ENCODE data around the gene ZNF487. TPM values are rescaled to one million over a fixed set of nuclear protein-coding genes. Genes with fewer than 3 reads are reported as not detected.
A peak's percentile ranks its signal among the peaks of the same experiment; 100 is the strongest.

Gene ZNF487
- total RNA-seq, 2 experiments from 2014 or later: 3.5 to 6.5 TPM

DNA sequence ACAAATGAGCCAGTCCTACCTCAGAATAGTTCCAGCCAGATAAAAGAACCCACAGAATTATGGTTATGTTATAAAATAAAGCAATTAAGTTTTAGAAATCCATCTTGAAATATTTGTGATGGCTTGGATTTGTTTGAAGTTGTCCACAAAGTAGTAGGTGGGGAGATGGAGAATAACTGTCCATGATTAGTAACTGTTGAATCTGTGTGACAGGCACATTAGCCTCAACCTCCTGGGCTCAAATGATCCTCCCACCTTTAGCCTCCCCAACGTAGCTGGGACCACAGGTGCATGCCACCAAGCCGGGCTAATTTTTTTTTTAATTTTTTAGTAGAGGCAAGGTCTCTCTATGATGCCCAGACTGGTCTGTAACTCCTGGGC is 38.0 kb upstream of the ZNF487 start:
- peaks cover 98% of the 10 kb centered on the region for H3K79me2 ChIP-seq (ENCODE audit: insufficient read depth, low read depth, low read length)
- DNase-seq (ENCODE audit: low spot score): no peak
- no peaks in the 10 kb centered on the region for H3K9me3 ChIP-seq (ENCODE audit: low read length)
- ChIA-PET CTCF (ENCODE audit: unreplicated experiment) (interaction anchor here (1.5 kb wide), 1 partner anchor 15 kb away, joined by 5 read pairs; no protein-coding TSS in a partner anchor), POLR2A (interaction anchor here (1.2 to 2.5 kb wide), 3 partner anchors 22 to 258 kb away, joined by 4 to 7 read pairs (median 5); no protein-coding TSS in a partner anchor)
- intact Hi-C loops (cut with micrococcal nuclease; ENCODE audit: unreplicated experiment): no loop called here
- peak overlapping the region; percentile 91 for H3K4me2 ChIP-seq (ENCODE audit: low read length)
- H3K4me3 ChIP-seq (ENCODE audit: low read depth, low read length, poor library complexity, severe bottlenecking): peak overlapping the region; percentile 92
- peaks cover 72% of the 10 kb centered on the region for H3K4me1 ChIP-seq (ENCODE audit: insufficient read depth, low read length, poor library complexity, severe bottlenecking)
- no TSS peak for BruUV-seq (replicated peaks)
- no peak overlapping the region for H2AFZ ChIP-seq (ENCODE audit: low read length)
- H3K27ac ChIP-seq (ENCODE audit: low read depth, low read length, poor library complexity, severe bottlenecking): peak overlapping the region; percentile 82
- peaks cover 90% of the 10 kb centered on the region for H3K36me3 ChIP-seq (ENCODE audit: insufficient read depth, low read length)
- TF ChIP-seq, protein P1, sequence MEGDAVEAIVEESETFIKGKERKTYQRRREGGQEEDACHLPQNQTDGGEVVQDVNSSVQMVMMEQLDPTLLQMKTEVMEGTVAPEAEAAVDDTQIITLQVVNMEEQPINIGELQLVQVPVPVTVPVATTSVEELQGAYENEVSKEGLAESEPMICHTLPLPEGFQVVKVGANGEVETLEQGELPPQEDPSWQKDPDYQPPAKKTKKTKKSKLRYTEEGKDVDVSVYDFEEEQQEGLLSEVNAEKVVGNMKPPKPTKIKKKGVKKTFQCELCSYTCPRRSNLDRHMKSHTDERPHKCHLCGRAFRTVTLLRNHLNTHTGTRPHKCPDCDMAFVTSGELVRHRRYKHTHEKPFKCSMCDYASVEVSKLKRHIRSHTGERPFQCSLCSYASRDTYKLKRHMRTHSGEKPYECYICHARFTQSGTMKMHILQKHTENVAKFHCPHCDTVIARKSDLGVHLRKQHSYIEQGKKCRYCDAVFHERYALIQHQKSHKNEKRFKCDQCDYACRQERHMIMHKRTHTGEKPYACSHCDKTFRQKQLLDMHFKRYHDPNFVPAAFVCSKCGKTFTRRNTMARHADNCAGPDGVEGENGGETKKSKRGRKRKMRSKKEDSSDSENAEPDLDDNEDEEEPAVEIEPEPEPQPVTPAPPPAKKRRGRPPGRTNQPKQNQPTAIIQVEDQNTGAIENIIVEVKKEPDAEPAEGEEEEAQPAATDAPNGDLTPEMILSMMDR (conservative IDR thresholded peaks at IDR 0.05; ENCODE audit: low read length): no peak
- no peak for TF ChIP-seq EZH2phosphoT487 (IDR thresholded peaks at IDR 0.05; ENCODE audit: borderline replicate concordance, low read depth, low read length)
- no peaks in the 10 kb centered on the region for H3K9me2 ChIP-seq (ENCODE audit: insufficient read depth, low read length)
- peaks cover 63% of the 10 kb centered on the region for H4K20me1 ChIP-seq (ENCODE audit: insufficient read depth, low read length)

DNA sequence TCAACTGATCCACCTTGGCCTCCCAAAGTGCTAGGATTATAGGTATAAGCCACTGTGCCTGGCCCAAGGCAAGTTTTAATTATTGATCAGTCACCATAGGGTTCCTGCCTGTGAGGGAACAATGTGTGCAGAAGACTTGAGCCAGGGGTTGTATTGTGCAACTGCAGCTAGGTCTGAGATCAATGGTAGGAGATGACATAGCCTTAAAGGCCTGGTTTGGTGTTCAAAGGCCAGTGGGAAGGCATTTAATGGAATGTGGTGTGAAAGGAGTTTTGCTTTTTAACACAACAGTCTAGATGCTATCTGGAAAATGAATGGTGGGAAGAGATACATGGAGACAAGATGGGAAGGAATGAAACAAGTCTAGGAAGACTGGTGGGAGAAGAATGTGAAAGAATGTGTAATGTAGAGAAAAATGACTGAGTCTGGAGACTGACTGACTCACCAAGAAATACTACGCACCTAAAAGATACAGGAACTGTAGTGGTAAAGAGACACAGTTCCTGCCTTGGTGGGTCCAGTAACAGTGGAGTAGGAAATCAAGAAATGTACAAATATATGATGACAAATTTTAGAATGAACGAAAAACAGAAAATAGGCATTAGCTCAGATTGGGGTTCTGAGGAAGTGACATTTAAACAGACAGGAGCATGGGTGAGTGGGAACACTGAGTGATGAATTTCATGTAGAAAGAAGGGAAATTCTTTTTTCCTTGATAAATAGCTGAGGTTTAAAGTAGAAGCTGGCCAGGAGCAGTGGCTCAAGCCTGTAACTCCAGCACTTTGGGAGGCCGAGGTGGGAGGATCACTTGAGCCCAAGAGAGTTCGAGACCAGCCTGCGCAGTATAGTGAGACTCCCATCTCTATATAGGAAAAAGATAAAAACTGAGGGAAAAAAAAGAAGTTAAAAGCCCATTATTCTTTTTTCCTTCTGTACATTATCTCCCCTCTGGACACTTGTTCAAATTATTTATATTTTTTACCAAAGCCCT is 37.3 kb upstream of the ZNF487 start:
- peak overlapping the region; percentile 91 for H3K4me2 ChIP-seq (ENCODE audit: low read length)
- H3K9me2 ChIP-seq (ENCODE audit: insufficient read depth, low read length): no peaks in the 10 kb centered on the region
- intact Hi-C loops (cut with micrococcal nuclease; ENCODE audit: unreplicated experiment): no loop called here
- no peak for DNase-seq (ENCODE audit: low spot score)
- no peaks in the 10 kb centered on the region for H3K9me3 ChIP-seq (ENCODE audit: low read length)
- H3K79me2 ChIP-seq (ENCODE audit: insufficient read depth, low read depth, low read length): peaks cover 98% of the 10 kb centered on the region
- peaks cover 62% of the 10 kb centered on the region for H4K20me1 ChIP-seq (ENCODE audit: insufficient read depth, low read length)
- peak overlapping the region; percentile 82 for H3K27ac ChIP-seq (ENCODE audit: low read depth, low read length, poor library complexity, severe bottlenecking)
- POLR2A ChIA-PET: interaction anchor here (0.7 to 2.5 kb wide), 7 partner anchors 10 to 196 kb away, joined by 3 to 7 read pairs (median 4); partner anchors contain the start of gene HNRNPF
- TF ChIP-seq, protein P1 (conservative IDR thresholded peaks at IDR 0.05; ENCODE audit: low read length): no peak
- TF ChIP-seq EZH2phosphoT487 (IDR thresholded peaks at IDR 0.05; ENCODE audit: borderline replicate concordance, low read depth, low read length): no peak
- H2AFZ ChIP-seq (ENCODE audit: low read length): no peak overlapping the region
- CTCF ChIA-PET (ENCODE audit: unreplicated experiment): interaction anchor here (0.9 to 1.5 kb wide), 2 partner anchors 14 to 53 kb away, joined by 4 to 5 read pairs; no protein-coding TSS in a partner anchor
- BruUV-seq (replicated peaks): no TSS peak
- peak overlapping the region; percentile 92 for H3K4me3 ChIP-seq (ENCODE audit: low read depth, low read length, poor library complexity, severe bottlenecking)
- peaks cover 90% of the 10 kb centered on the region for H3K36me3 ChIP-seq (ENCODE audit: insufficient read depth, low read length)
- H3K4me1 ChIP-seq (ENCODE audit: insufficient read depth, low read length, poor library complexity, severe bottlenecking): peaks cover 72% of the 10 kb centered on the region
